Amniotic stem cell (primary cell): ENCODE results near the gene REP15.
"Not testable (repeated sequence)": the region's sequence is repeated elsewhere in the genome, so short reads cannot be mapped to it uniquely, and the experiment has no call there.

Experiments
- DNase-seq: peaks from one replicate; lab custom pipeline; 2025; lab: John Stamatoyannopoulos, UW

REP15 gene

GRCh38 chr12:27696293-27696652, at the start of gene REP15:
REP15 (plus strand) TSS chr12:27696447; CDS start chr12:27696563, 116 bp downstream.
- DNase-seq = no peak

DNA sequence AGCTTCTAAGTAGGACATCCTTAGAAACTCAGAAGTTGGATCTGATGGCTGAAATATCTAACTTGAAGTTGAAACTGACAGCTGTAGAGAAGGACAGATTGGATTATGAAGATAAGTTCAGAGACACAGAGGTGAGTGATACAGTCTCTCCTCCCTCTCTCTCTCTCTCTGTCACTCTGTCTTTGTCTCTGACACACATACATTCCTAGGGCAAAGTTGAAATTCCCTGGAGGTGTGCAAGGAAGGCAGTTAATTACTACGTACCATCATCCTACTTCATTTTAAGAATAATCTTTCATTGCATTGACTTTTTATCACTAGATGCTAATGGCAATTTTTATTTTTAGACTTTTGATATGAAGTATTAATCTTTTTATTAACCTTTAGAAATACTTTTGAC, 46.2 kb upstream of the REP15 start:
- DNase-seq = no peak

- no peak for DNase-seq
These were observed 45.0 kb upstream of the REP15 start for GRCh38 chr12:27651201-27651600.

- DNase-seq = peak; percentile 75
These were observed 44.0 kb upstream of the REP15 start for GRCh38 chr12:27652174-27652763.

GRCh38 chr12:27653661-27654060, 42.6 kb upstream of the REP15 start:
- no peak for DNase-seq

DNA sequence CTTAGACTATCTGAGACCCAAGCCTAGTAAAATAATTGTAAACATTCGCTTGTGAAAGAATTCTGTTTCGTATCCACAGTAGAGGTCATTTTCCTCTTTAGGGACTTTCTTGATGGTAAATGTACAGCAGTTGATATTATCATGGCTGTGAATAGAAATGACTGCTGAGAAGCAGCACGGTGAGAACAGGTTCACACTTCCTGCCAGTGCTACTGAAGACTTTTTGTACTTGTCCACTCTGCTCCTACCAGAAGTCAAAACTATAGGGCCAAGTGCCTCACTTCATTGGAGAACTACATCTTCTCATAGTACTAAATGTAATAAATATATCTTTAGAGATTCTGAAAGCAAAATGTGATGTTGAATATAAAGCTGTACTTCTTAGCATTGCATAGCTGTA, 40.8 kb upstream of the REP15 start:
- not testable (repeated sequence) for DNase-seq

DNA sequence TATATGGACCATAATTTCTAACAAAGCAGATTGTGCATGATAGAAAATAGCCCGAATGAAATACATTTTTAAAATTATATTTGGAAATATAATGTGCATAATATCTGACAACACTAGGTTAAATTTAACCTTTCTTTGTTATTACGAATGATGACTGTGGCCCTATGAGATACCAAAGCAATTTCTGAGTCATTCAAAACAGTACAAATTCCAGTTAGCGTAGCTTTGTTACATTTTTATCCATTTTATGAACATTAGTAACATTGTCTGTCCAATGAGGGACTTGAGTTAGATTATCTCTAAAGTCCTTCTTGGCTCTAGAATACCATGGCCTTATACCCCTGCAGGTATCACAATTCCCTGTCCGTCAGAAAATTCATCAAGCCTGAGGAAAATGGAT, 39.0 kb upstream of the REP15 start:
- peak; percentile 6 for DNase-seq

DNA sequence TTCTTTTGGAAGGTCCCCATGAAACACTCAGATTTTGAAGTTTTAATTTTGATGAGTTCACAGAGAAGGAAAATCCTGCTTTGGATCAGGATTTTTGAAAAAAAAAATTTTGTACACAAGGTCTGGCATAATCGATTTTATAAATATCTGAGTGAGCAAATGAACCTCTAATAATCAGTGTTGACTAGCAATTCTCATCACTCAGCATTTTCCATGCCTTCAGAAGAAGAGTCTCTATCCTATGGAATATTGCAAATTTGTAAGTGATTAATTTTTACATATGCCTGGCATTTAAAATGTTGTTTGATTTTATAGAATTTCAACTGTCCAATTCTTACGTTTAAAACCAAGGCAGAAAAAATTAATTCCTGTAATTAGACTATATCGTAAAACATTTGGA, 30.5 kb upstream of the REP15 start:
- no peak for DNase-seq

DNA sequence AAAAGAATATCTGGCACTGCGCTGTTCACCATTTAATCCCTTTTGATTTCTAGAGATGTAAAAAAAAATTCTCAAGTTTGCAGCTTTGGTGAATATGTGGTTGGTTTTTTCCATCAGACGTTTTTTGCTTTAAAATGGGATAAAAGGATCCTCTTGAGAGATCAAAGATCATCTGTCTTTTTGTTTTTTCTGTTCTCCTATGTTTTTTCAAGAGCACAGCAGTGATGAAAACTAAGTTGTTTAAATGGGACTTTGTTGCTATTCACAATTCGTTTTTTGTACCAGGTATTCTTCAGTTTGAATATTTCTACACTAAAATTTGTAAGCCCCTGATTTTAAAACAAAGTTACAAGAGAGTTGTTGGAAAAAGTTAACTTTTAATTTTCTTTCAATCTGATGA, 29.7 kb upstream of the REP15 start:
- DNase-seq = no peak

DNA sequence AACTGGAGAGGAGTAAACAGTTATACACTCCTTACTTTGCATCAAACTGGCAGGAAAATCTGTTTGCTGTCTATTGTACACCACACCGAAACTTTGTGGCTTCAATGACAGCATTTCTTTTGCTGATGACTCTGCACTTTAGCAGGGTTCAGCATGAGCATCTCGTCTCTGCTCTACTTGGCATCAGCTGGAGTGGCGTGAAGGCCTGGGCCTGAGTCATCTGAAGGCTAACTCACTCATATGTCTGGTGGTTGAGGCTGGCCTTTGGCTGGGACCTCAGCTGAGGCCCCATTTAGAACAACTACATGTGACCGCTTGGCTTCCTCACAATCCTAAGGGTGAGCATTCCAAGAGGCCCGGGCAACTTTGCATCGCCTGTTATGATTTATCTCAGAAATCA, 28.7 kb upstream of the REP15 start:
- no peak for DNase-seq

- no peak for DNase-seq
These were observed 24.2 kb upstream of the REP15 start for GRCh38 chr12:27672051-27672450.

GRCh38 chr12:27672643-27673042, 23.6 kb upstream of the REP15 start:
- no peak for DNase-seq

- DNase-seq = no peak
These were observed 23.0 kb upstream of the REP15 start for GRCh38 chr12:27673101-27673718.

DNA sequence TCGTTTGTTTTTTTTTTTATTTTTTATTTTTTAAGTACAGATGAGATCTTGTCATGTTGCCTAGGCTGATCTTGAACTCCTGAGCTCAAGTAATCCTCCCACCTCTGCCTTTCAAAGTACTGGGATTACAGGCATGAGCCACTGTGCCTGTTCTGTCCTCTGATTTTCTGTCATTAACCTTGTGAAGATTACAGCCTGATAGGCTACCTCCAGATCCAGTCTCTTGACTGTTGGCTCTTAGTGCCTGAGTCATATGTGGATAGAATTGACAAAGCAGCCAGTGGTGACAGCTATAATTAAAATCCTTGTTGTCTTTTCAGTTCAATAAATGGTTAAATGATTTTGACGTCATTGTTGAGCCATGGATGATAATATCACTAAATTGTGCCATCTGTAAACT, 21.3 kb upstream of the REP15 start:
- DNase-seq = no peak

GRCh38 chr12:27680619-27681018, 15.6 kb upstream of the REP15 start:
- DNase-seq = no peak

DNA sequence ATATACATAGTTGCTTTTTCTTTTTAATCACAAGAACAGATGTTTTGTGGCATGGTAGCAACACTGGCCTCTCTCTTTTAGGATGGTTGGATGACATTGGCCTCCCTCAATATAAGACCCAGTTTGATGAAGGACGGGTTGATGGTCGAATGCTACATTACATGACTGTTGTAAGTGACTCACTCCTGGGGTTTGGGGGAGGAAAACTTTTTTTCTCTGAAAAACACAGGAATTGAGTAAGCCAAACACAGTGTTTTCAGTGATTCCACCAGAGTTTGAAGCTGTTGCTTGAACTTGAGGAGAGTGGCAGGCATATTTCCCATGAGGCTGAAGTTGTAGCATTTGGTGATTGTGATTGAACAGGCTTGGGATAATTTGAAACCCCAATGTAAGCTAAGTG, 13.7 kb upstream of the REP15 start:
- no peak for DNase-seq

- no peak for DNase-seq
These were observed 11.0 kb upstream of the REP15 start for GRCh38 chr12:27685274-27685673.

DNA sequence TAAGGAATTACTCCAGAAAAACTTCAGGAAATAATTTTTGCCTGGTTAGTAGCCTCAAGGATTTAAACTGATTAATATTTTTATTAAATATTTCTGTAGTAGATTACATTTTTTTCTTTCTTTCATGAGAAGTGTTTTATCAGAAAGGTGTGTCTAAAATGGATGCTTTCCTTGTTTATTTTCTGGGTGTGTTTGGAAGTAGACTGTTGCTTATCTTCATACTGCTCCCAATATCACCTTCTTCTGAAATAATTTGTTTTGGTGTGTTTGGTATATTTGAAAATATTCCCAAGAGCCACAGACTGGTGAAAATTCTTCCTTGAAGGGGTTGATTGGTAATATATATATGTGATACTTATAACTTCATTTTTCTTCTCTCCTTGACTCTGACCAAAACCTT, 10.1 kb upstream of the REP15 start:
- no peak for DNase-seq

GRCh38 chr12:27688671-27689070, 7.6 kb upstream of the REP15 start:
- DNase-seq = no peak

- no peak for DNase-seq
These were observed 6.6 kb upstream of the REP15 start for GRCh38 chr12:27689558-27690180.

- no peak for DNase-seq
These were observed 2.8 kb upstream of the REP15 start for GRCh38 chr12:27693403-27693802.

GRCh38 chr12:27695556-27696292, 523 bp upstream of the REP15 start:
- DNase-seq = no peak
